ENCODE data around the gene LIN9.
"Not testable (repeated sequence)": the region's sequence is repeated elsewhere in the genome, so short reads cannot be mapped to it uniquely, and the experiment has no call there.

Gene LIN9

GRCh38 chr1:226287587-226287986 is 21.4 kb downstream of the LIN9 start:
- no peak overlapping the region for H3K9ac ChIP-seq (ENCODE audit: low read length)
- H3K9me3 ChIP-seq (ENCODE audit: control insufficient read depth, low read length): no peaks in the 10 kb centered on the region
- no peaks in the 10 kb centered on the region for H3K4me1 ChIP-seq (ENCODE audit: control insufficient read depth, insufficient read depth, low read length)
- H3K4me3 ChIP-seq (ENCODE audit: low read length): no peak overlapping the region
- H3K27me3 ChIP-seq (ENCODE audit: control insufficient read depth, insufficient read depth, low read length): no peaks in the 10 kb centered on the region
- no peaks in the 10 kb centered on the region for H3K36me3 ChIP-seq (ENCODE audit: control insufficient read depth, insufficient read depth, low read length)

GRCh38 chr1:226281058-226281457 is 27.9 kb downstream of the LIN9 start:
- H3K4me3 ChIP-seq (ENCODE audit: low read length): no peak overlapping the region
- no peak overlapping the region for H3K9ac ChIP-seq (ENCODE audit: low read length)
- H3K27me3 ChIP-seq (ENCODE audit: control insufficient read depth, insufficient read depth, low read length): no peaks in the 10 kb centered on the region
- no peaks in the 10 kb centered on the region for H3K4me1 ChIP-seq (ENCODE audit: control insufficient read depth, insufficient read depth, low read length)
- H3K9me3 ChIP-seq (ENCODE audit: control insufficient read depth, low read length): no peaks in the 10 kb centered on the region
- no peaks in the 10 kb centered on the region for H3K36me3 ChIP-seq (ENCODE audit: control insufficient read depth, insufficient read depth, low read length)

DNA sequence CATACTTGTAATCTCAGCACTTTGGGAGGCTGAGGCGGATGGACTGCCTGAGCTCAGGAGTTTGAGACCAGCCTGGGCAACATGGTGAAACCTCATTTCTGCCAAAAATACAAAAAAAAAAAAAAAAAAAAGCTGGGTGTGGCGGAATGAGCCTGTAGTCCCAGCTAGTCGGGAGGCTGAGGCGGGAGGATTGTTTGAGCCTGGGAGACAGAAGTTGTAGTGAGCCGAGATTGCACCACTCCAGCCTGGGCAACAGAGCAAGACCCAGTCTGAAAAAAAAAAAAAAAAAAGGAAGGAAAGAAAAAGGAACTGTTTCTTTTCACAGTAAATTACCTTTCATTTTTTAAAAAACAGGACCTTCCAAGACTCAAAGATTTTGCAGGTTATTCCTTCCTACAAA is 29.5 kb downstream of the LIN9 start:
- no peaks in the 10 kb centered on the region for H3K36me3 ChIP-seq (ENCODE audit: control insufficient read depth, insufficient read depth, low read length)
- H3K9me3 ChIP-seq (ENCODE audit: control insufficient read depth, low read length): no peaks in the 10 kb centered on the region
- H3K27me3 ChIP-seq (ENCODE audit: control insufficient read depth, insufficient read depth, low read length): no peaks in the 10 kb centered on the region
- H3K4me3 ChIP-seq (ENCODE audit: low read length): no peak overlapping the region
- no peaks in the 10 kb centered on the region for H3K4me1 ChIP-seq (ENCODE audit: control insufficient read depth, insufficient read depth, low read length)
- H3K9ac ChIP-seq (ENCODE audit: low read length): no peak overlapping the region

- H3K4me3 ChIP-seq (ENCODE audit: low read length): no peak overlapping the region
- H3K36me3 ChIP-seq (ENCODE audit: control insufficient read depth, insufficient read depth, low read length): no peaks in the 10 kb centered on the region
- no peaks in the 10 kb centered on the region for H3K27me3 ChIP-seq (ENCODE audit: control insufficient read depth, insufficient read depth, low read length)
- no peaks in the 10 kb centered on the region for H3K9me3 ChIP-seq (ENCODE audit: control insufficient read depth, low read length)
- no peak overlapping the region for H3K9ac ChIP-seq (ENCODE audit: low read length)
- no peaks in the 10 kb centered on the region for H3K4me1 ChIP-seq (ENCODE audit: control insufficient read depth, insufficient read depth, low read length)
These were observed 31.1 kb downstream of the LIN9 start for GRCh38 chr1:226277897-226278296.

- H3K4me3 ChIP-seq (ENCODE audit: low read length): no peak overlapping the region
- no peaks in the 10 kb centered on the region for H3K4me1 ChIP-seq (ENCODE audit: control insufficient read depth, insufficient read depth, low read length)
- no peaks in the 10 kb centered on the region for H3K9me3 ChIP-seq (ENCODE audit: control insufficient read depth, low read length)
- no peak overlapping the region for H3K9ac ChIP-seq (ENCODE audit: low read length)
- no peaks in the 10 kb centered on the region for H3K27me3 ChIP-seq (ENCODE audit: control insufficient read depth, insufficient read depth, low read length)
- H3K36me3 ChIP-seq (ENCODE audit: control insufficient read depth, insufficient read depth, low read length): no peaks in the 10 kb centered on the region
These were observed 32.0 kb downstream of the LIN9 start for GRCh38 chr1:226276987-226277386.

- Histone ChIP-seq H3K27me3 (ENCODE audit: control insufficient read depth, insufficient read depth, low read length) (no peaks in the 10 kb centered on the region), H3K9ac (ENCODE audit: low read length) (no peak overlapping the region), H3K4me1 (ENCODE audit: control insufficient read depth, insufficient read depth, low read length) (no peaks in the 10 kb centered on the region), H3K36me3 (ENCODE audit: control insufficient read depth, insufficient read depth, low read length) (no peaks in the 10 kb centered on the region), H3K9me3 (ENCODE audit: control insufficient read depth, low read length) (no peaks in the 10 kb centered on the region), H3K4me3 (ENCODE audit: low read length) (no peak overlapping the region)
These were observed 32.8 kb downstream of the LIN9 start for GRCh38 chr1:226276077-226276682.

DNA sequence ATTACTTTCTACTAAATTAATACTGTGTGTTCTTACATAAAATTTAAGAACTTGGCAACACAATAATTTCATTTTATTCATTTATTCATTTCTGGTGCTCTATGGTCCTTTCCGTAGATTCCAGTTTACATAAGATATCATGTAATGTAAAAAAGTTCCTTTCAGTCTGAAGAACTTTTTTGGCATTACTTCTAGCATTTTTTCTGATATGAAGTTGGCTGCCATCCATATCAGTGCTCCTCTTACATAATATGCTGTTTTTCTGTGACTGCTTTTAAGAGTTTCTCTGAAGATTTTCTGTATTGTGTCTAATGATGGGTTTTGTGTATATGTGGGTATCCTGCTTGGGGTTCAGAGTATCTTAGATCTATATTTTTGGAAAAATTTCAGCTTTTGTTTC is 34.8 kb downstream of the LIN9 start:
- no peaks in the 10 kb centered on the region for H3K27me3 ChIP-seq (ENCODE audit: control insufficient read depth, insufficient read depth, low read length)
- H3K4me3 ChIP-seq (ENCODE audit: low read length): no peak overlapping the region
- peaks cover 4% of the 10 kb centered on the region for H3K4me1 ChIP-seq (ENCODE audit: control insufficient read depth, insufficient read depth, low read length)
- H3K36me3 ChIP-seq (ENCODE audit: control insufficient read depth, insufficient read depth, low read length): no peaks in the 10 kb centered on the region
- no peak overlapping the region for H3K9ac ChIP-seq (ENCODE audit: low read length)
- H3K9me3 ChIP-seq (ENCODE audit: control insufficient read depth, low read length): no peaks in the 10 kb centered on the region

DNA sequence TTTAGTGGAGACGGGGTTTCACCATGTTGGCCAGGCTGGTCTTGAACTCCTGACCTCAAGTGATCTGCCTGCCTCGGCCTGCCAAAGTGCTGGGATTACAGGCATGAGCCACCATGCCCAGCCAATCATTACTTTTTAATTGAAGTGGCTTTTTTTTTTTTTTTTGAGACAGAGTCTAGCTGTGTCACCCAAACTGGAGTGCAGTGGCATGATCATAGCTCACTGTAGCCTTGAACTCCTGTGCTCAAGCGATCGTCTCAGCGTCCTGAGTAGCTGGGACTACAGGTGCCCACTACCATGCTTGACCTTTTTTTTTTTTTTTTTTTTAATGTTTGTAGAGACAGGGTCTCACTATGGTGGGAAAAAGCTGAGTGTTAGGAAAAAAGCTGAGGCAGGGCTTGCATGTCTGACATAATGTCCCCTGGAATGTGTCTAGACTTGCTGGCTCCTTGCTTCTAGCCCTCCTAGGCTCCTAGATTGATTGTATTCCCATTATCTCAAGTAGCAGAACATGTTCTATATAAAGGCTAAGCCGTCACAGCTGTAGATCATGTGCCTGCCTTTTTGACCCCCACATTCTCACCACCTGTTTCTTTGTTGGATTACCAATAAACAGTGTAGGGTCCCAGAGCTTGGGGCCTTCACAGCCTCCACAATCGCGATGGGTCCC is 36.6 kb downstream of the LIN9 start:
- H3K9me3 ChIP-seq (ENCODE audit: control insufficient read depth, low read length); H3K27me3 ChIP-seq (ENCODE audit: control insufficient read depth, insufficient read depth, low read length); H3K4me3 ChIP-seq (ENCODE audit: low read length); H3K9ac ChIP-seq (ENCODE audit: low read length); H3K36me3 ChIP-seq (ENCODE audit: control insufficient read depth, insufficient read depth, low read length): not testable (repeated sequence)
- peaks cover 14% of the 10 kb centered on the region for H3K4me1 ChIP-seq (ENCODE audit: control insufficient read depth, insufficient read depth, low read length)

DNA sequence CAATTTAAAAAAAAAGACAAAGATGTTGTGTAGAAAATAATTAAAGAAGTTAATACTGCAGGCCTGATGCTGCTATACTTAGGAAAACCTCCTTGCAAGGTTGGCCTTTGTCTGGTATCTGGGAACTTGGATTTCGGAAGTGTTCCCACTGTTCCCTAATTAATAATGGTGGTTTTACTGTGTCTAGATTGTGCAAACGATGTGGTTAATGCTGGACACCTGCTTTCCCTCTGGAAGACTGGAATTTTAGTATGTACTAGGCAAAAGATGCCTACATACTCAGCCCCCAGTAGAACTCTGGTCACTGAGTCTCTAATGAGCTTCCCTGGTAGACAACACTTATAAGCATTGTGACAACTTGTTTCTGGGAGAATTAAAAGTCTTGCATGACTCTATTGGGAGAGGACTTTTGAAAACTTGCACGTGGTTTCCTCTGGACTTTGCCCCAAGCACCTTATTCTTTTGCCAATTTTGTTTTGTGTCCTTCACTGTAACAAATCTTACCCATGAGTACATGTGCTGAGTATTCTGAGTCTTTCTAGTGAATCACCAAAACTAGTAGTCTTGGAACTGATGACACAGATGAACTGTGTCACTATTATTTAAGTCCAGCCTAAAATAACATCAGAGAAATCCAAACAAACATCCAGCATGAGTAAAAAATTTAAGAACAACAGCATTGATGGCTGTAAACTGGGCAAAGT is 40.4 kb downstream of the LIN9 start:
- Histone ChIP-seq H3K9ac (ENCODE audit: low read length) (no peak overlapping the region), H3K36me3 (ENCODE audit: control insufficient read depth, insufficient read depth, low read length) (no peaks in the 10 kb centered on the region)

GRCh38 chr1:226261818-226262217 is 47.1 kb downstream of the LIN9 start:
- Histone ChIP-seq H3K36me3 (ENCODE audit: control insufficient read depth, insufficient read depth, low read length) (no peaks in the 10 kb centered on the region), H3K9me3 (ENCODE audit: control insufficient read depth, low read length) (no peaks in the 10 kb centered on the region), H3K4me1 (ENCODE audit: control insufficient read depth, insufficient read depth, low read length) (no peaks in the 10 kb centered on the region), H3K27me3 (ENCODE audit: control insufficient read depth, insufficient read depth, low read length) (no peaks in the 10 kb centered on the region), H3K4me3 (ENCODE audit: low read length) (no peak overlapping the region), H3K9ac (ENCODE audit: low read length) (no peak overlapping the region)

More for the DNA sequence above, 40.4 kb downstream of the LIN9 start:
- Histone ChIP-seq H3K27me3 (ENCODE audit: control insufficient read depth, insufficient read depth, low read length) (no peaks in the 10 kb centered on the region), H3K9me3 (ENCODE audit: control insufficient read depth, low read length) (no peaks in the 10 kb centered on the region), H3K4me3 (ENCODE audit: low read length) (no peak overlapping the region), H3K4me1 (ENCODE audit: control insufficient read depth, insufficient read depth, low read length) (peaks cover 14% of the 10 kb centered on the region)

DNA sequence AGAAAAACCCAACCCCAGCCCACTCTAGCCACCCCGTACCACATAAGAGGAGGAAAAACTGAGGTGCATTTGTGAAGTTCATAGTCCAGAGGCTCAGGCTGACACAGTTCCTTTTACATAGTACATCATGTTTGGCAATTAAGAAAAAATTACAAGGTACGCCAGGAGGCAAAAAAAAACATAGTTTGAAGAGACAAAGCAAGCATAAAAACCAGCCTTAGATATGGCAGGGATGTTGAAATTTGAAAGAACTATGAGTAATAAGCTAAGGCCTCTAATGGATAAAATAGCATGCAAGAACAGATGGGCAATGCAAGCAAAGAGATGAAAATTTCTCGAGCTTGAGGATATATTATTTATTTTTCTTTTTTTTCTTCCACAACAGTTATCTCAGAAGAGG is 53.6 kb downstream of the LIN9 start:
- no peak overlapping the region for H3K4me3 ChIP-seq (ENCODE audit: low read length)
- no peaks in the 10 kb centered on the region for H3K27me3 ChIP-seq (ENCODE audit: control insufficient read depth, insufficient read depth, low read length)
- H3K9me3 ChIP-seq (ENCODE audit: control insufficient read depth, low read length): no peaks in the 10 kb centered on the region
- no peaks in the 10 kb centered on the region for H3K36me3 ChIP-seq (ENCODE audit: control insufficient read depth, insufficient read depth, low read length)
- no peaks in the 10 kb centered on the region for H3K4me1 ChIP-seq (ENCODE audit: control insufficient read depth, insufficient read depth, low read length)
- no peak overlapping the region for H3K9ac ChIP-seq (ENCODE audit: low read length)

DNA sequence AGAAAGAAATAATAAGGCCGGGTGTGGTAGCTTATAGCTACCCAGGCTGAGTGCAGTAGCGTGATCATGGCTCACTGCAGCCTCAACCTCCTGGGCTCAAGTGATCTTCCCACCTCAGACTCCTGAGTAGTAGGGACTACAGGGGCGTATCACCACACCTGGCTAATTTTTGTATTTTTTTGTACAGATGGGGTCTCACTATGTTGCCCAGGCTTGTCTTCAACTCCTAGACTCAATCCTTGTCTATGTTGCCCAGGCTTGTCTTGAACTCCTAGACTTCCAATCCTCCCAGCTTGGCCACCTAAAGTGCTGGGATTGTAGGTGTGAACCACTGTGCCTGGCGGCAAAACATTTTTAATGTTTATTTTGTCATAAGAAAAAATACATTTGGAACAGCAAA is 55.0 kb downstream of the LIN9 start:
- H3K4me3 ChIP-seq (ENCODE audit: low read length): no peak overlapping the region
- H3K9me3 ChIP-seq (ENCODE audit: control insufficient read depth, low read length): no peaks in the 10 kb centered on the region
- H3K4me1 ChIP-seq (ENCODE audit: control insufficient read depth, insufficient read depth, low read length): no peaks in the 10 kb centered on the region
- no peaks in the 10 kb centered on the region for H3K36me3 ChIP-seq (ENCODE audit: control insufficient read depth, insufficient read depth, low read length)
- no peak overlapping the region for H3K9ac ChIP-seq (ENCODE audit: low read length)
- H3K27me3 ChIP-seq (ENCODE audit: control insufficient read depth, insufficient read depth, low read length): no peaks in the 10 kb centered on the region

All from mucosa of stomach (tissue), 1 donor.